ENCODE measurements around the gene VKORC1.

Gene VKORC1

DNA sequence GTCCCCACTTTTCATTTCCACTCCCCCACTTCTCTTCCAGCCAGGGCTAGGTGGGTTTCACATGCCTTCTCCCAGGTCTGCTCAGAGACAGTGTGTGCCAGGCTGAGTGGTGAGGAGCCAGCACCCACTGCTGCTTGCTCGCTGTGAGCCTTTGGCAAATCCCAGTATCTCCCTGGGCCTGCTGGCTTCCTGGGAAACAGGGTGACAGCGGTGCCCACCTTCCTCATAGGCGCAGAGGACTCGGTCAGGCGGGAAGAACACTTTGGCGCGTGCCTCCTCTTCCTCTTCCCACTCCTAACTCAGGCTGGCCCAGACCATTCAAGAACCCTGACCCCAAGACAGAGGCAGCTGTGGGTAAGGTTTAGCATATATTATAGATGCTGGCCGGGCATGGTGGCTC, 5.4 kb downstream of the VKORC1 start:
- in situ Hi-C loops (cut with HindIII; ENCODE audit: low pct_ligation_motif_present, low sequenced_read_pairs): no loop called here
- Histone ChIP-seq H3K4me3 (ENCODE audit: low read depth, low read length) (no peak overlapping the region), H3K27ac (no peak overlapping the region), H3K27me3 (replicated peaks) (no peaks in the 10 kb centered on the region), H3K36me3 (replicated peaks) (peaks cover 12% of the 10 kb centered on the region)
- TF ChIP-seq, protein P1, sequence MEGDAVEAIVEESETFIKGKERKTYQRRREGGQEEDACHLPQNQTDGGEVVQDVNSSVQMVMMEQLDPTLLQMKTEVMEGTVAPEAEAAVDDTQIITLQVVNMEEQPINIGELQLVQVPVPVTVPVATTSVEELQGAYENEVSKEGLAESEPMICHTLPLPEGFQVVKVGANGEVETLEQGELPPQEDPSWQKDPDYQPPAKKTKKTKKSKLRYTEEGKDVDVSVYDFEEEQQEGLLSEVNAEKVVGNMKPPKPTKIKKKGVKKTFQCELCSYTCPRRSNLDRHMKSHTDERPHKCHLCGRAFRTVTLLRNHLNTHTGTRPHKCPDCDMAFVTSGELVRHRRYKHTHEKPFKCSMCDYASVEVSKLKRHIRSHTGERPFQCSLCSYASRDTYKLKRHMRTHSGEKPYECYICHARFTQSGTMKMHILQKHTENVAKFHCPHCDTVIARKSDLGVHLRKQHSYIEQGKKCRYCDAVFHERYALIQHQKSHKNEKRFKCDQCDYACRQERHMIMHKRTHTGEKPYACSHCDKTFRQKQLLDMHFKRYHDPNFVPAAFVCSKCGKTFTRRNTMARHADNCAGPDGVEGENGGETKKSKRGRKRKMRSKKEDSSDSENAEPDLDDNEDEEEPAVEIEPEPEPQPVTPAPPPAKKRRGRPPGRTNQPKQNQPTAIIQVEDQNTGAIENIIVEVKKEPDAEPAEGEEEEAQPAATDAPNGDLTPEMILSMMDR (IDR thresholded peaks at IDR 0.05; ENCODE audit: low read depth, low read length, missing control alignments): no peak
- DNase-seq: no peak

DNA sequence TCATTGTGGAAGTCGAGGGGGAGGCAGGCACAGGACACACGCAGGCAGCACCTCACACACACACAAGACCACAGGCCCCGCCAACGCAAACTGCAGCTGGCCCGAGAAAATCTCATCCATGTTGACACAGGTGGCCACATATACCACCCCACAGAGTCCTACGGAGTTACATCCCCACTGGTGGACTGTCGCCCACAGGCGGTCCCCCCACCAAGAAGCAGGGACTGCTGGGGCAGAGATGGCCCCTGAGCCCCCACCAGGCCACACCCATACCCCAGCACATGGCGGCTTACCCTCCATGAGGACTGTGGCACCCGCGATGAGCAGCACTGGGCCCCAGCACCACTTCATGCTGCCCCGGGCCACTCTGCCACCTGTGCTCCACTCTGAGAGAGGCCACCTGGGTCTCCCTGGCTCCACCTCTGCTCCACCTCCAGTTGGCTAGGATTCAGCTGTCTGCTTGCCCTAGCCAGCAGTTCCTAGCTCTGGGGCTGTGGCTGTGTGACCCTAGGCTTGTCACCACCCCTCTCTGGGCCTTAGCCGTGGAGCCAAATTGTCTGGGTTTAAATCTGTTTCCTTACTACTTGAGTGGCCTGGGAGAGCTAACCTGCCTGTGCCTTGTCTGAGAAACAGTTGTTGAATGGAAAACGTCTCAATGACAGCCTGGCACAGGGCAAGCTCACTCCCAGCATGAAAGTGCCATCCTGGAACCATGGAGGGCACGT, 6.0 kb downstream of the VKORC1 start, which contains the start of gene PRSS53:
Gene PRSS53 (minus strand): TSS at position 485 of the 725 bp plus-strand sequence. CDS start 134 bp downstream, at position 351.
- H3K4me3 ChIP-seq (ENCODE audit: low read depth, low read length): no peak within 1 kb of the TSS
- peaks cover 12% of the 10 kb centered on the region for H3K36me3 ChIP-seq (replicated peaks)
- no peaks in the 10 kb centered on the region for H3K27me3 ChIP-seq (replicated peaks)
- TF ChIP-seq, protein P1 (IDR thresholded peaks at IDR 0.05; ENCODE audit: low read depth, low read length, missing control alignments): no peak
- no peak for DNase-seq
- H3K27ac ChIP-seq: no peak within 1 kb of the TSS
- in situ Hi-C loops (cut with HindIII; ENCODE audit: low pct_ligation_motif_present, low sequenced_read_pairs): no loop called here

DNA sequence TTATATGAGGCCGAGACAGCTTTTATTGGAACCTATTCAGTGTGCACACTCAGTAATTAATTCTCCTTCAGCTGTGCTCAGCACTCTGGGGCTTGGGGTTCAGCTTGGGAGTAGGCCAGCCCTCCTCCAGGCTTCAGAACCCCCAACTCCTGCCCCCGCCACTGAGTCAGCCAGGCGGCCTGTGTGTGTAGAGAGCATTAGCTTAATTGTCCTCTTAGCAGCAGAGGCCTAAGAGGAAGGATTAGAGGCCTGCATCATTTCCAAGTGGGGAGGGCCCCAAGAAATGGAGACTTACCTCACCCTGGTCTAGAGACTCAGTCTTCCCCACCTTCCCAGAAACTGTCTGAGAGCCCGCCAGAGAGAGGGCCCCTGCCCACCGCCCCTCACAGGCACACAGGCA, 6.6 kb downstream of the VKORC1 start:
- DNase-seq: no peak
- H3K27ac ChIP-seq: no peak overlapping the region
- in situ Hi-C loops (cut with HindIII; ENCODE audit: low pct_ligation_motif_present, low sequenced_read_pairs): no loop called here
- H3K4me3 ChIP-seq (ENCODE audit: low read depth, low read length): no peak overlapping the region
- TF ChIP-seq, protein P1 (IDR thresholded peaks at IDR 0.05; ENCODE audit: low read depth, low read length, missing control alignments): no peak
- H3K27me3 ChIP-seq (replicated peaks): no peaks in the 10 kb centered on the region
- H3K36me3 ChIP-seq (replicated peaks): peaks cover 12% of the 10 kb centered on the region

DNA sequence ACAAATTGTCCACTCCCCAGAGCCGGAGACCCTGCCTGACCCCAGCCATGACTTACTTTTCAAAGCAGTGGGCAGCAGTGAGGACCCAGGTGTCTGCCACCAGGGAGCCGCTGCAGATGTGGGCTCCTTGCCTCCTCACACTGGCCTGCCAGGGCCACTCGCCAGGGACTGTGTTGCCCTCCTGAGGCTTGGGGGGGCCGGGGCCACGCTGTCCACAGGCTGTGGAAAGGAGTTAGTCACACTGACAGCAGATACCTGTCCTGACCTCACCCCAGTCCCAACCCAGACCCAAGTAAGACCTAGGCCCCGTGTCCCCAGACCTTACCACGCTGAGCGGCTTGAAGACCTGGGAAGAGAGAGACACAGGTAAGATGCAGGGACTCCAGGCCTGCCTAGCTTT, 7.1 kb downstream of the VKORC1 start:
- H3K27ac ChIP-seq: no peak overlapping the region
- no peaks in the 10 kb centered on the region for H3K27me3 ChIP-seq (replicated peaks)
- H3K36me3 ChIP-seq (replicated peaks): peaks cover 12% of the 10 kb centered on the region
- TF ChIP-seq, protein P1 (IDR thresholded peaks at IDR 0.05; ENCODE audit: low read depth, low read length, missing control alignments): no peak
- no peak overlapping the region for H3K4me3 ChIP-seq (ENCODE audit: low read depth, low read length)
- in situ Hi-C loops (cut with HindIII; ENCODE audit: low pct_ligation_motif_present, low sequenced_read_pairs): no loop called here
- DNase-seq: no peak

DNA sequence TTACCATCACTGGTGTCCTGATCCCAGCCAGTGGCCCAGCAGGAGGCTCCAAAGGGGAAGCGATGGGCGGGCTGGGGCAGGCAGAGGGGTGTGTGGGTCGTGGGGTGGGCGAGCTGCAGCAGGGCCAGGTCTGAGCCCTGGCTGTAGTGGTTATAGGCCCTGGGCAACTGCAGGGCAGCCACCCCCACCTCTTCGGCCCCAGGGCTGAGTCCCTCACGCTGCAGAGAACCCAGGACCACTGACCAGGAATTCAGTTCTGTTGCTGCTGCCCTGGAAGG, 8.0 kb downstream of the VKORC1 start:
- Histone ChIP-seq H3K4me3 (ENCODE audit: low read depth, low read length) (no peak overlapping the region), H3K36me3 (replicated peaks) (peaks cover 12% of the 10 kb centered on the region), H3K27ac (no peak overlapping the region), H3K27me3 (replicated peaks) (no peaks in the 10 kb centered on the region)
- no peak for DNase-seq
- in situ Hi-C loops (cut with HindIII; ENCODE audit: low pct_ligation_motif_present, low sequenced_read_pairs): no loop called here
- TF ChIP-seq, protein P1 (IDR thresholded peaks at IDR 0.05; ENCODE audit: low read depth, low read length, missing control alignments): no peak
